T-helper 17 cell (primary cell): ENCODE measurements around the gene TMPRSS2. TPM values are rescaled to one million over a fixed set of nuclear protein-coding genes. Genes with fewer than 3 reads are reported as not detected.
A peak's percentile ranks its signal among the peaks of the same experiment; 100 is the strongest.

ENCODE experiments used
- ATAC-seq: fragments of 150-1000 bp; cut with Tn5 transposase; 2 replicates; pipeline ENCODE4 v1.10.0; 2021; ENCODE audit warnings: mild to moderate bottlenecking, moderate library complexity
- DNase-seq, 3 donors: peaks; one replicate each; pipeline versions ENCODE4 v3.0.0 to v3.0.0-alpha.2; 2020 to 2021
- H3K9me3 ChIP-seq: one replicate; pipeline ENCODE4 v1.7.0; 2013; ENCODE audit warnings: low read length, mild to moderate bottlenecking; ENCODE audit not compliant: control insufficient read depth, poor library complexity, severe bottlenecking
- H3K27ac Mint-ChIP-seq: one replicate; pipeline ENCODE4 v1.8.0; 2022; ENCODE audit warnings: mild to moderate bottlenecking, moderate library complexity, mixed read lengths
- H3K27me3 Mint-ChIP-seq: one replicate; pipeline ENCODE4 v1.8.0; 2022; ENCODE audit warnings: mixed read lengths
- H3K36me3 Mint-ChIP-seq: one replicate; pipeline ENCODE4 v1.8.0; 2022; ENCODE audit warnings: low read depth, mixed read lengths
- H3K4me1 Mint-ChIP-seq: one replicate; pipeline ENCODE4 v1.8.0; 2022; ENCODE audit warnings: mild to moderate bottlenecking, mixed read lengths
- H3K4me3 Mint-ChIP-seq: one replicate; pipeline ENCODE4 v1.8.0; 2022; ENCODE audit warnings: mild to moderate bottlenecking, moderate library complexity, mixed read lengths
- total RNA-seq, 4 donors: library from RNA in 2 of 4; stranded (reverse) in 2 of 4; gene quantifications; one replicate each; pipeline ENCODE4 v1.2.3 and lab custom pipeline; 2022 to 2026

TMPRSS2 gene
- total RNA-seq, 2 donors from 2014 or later: not detected

GRCh38 chr21:41487082-41487481 lies 20.9 kb downstream of the TMPRSS2 start:
- Mint-ChIP-seq H3K4me1 (peaks cover 16% of the 10 kb centered on the region), H3K36me3 (no peaks in the 10 kb centered on the region), H3K4me3 (no peak overlapping the region), H3K27me3 (peaks cover 42% of the 10 kb centered on the region), H3K27ac (no peak overlapping the region)
- DNase-seq (no peak), ATAC-seq (no peak)
- H3K9me3 ChIP-seq: no peaks in the 10 kb centered on the region

- Mint-ChIP-seq H3K4me1 (peaks cover 16% of the 10 kb centered on the region), H3K27ac (no peak overlapping the region), H3K4me3 (no peak overlapping the region), H3K36me3 (no peaks in the 10 kb centered on the region), H3K27me3 (peaks cover 46% of the 10 kb centered on the region)
- DNase-seq (no peak), ATAC-seq (no peak)
- no peaks in the 10 kb centered on the region for H3K9me3 ChIP-seq
Observed at GRCh38 chr21:41483973-41484372, 24.0 kb downstream of the TMPRSS2 start.

GRCh38 chr21:41483415-41483814 lies 24.5 kb downstream of the TMPRSS2 start:
- H3K9me3 ChIP-seq: no peaks in the 10 kb centered on the region
- H3K27ac Mint-ChIP-seq: no peak overlapping the region
- no peak for ATAC-seq
- no peaks in the 10 kb centered on the region for H3K36me3 Mint-ChIP-seq
- peaks cover 52% of the 10 kb centered on the region for H3K27me3 Mint-ChIP-seq
- H3K4me1 Mint-ChIP-seq: peaks cover 16% of the 10 kb centered on the region
- H3K4me3 Mint-ChIP-seq: no peak overlapping the region
- no peak for DNase-seq

GRCh38 chr21:41482980-41483379 lies 25.0 kb downstream of the TMPRSS2 start:
- H3K9me3 ChIP-seq: no peaks in the 10 kb centered on the region
- Mint-ChIP-seq H3K36me3 (no peaks in the 10 kb centered on the region), H3K4me1 (peaks cover 16% of the 10 kb centered on the region), H3K27me3 (peaks cover 56% of the 10 kb centered on the region), H3K4me3 (peak overlapping the region; percentile 21), H3K27ac (no peak overlapping the region)
- ATAC-seq (no peak), DNase-seq (no peak)

- no peaks in the 10 kb centered on the region for H3K36me3 Mint-ChIP-seq
- H3K27me3 Mint-ChIP-seq: peaks cover 63% of the 10 kb centered on the region
- H3K9me3 ChIP-seq: no peaks in the 10 kb centered on the region
- peak overlapping the region; percentile 25 for H3K4me3 Mint-ChIP-seq
- no peak overlapping the region for H3K27ac Mint-ChIP-seq
- peaks cover 21% of the 10 kb centered on the region for H3K4me1 Mint-ChIP-seq
- DNase-seq (no peak), ATAC-seq (no peak)
Observed at GRCh38 chr21:41482301-41482700, 25.7 kb downstream of the TMPRSS2 start.

GRCh38 chr21:41481191-41481590 lies 26.8 kb downstream of the TMPRSS2 start:
- Mint-ChIP-seq H3K27me3 (peaks cover 55% of the 10 kb centered on the region), H3K27ac (no peak overlapping the region), H3K36me3 (no peaks in the 10 kb centered on the region), H3K4me1 (peaks cover 23% of the 10 kb centered on the region), H3K4me3 (no peak overlapping the region)
- DNase-seq: no peak
- no peak for ATAC-seq
- H3K9me3 ChIP-seq: no peaks in the 10 kb centered on the region

GRCh38 chr21:41480086-41480690 lies 27.8 kb downstream of the TMPRSS2 start:
- H3K27me3 Mint-ChIP-seq: peaks cover 53% of the 10 kb centered on the region
- no peak for ATAC-seq

GRCh38 chr21:41479686-41480085 lies 28.3 kb downstream of the TMPRSS2 start:
- peaks cover 23% of the 10 kb centered on the region for H3K4me1 Mint-ChIP-seq
- no peak for DNase-seq
- no peak overlapping the region for H3K27ac Mint-ChIP-seq
- no peaks in the 10 kb centered on the region for H3K9me3 ChIP-seq
- no peak for ATAC-seq
- peaks cover 51% of the 10 kb centered on the region for H3K27me3 Mint-ChIP-seq
- no peak overlapping the region for H3K4me3 Mint-ChIP-seq
- no peaks in the 10 kb centered on the region for H3K36me3 Mint-ChIP-seq

More at GRCh38 chr21:41480086-41480690, 27.8 kb downstream of the TMPRSS2 start:
- DNase-seq: no peak
- Mint-ChIP-seq H3K27ac (no peak overlapping the region), H3K4me3 (no peak overlapping the region), H3K4me1 (peaks cover 23% of the 10 kb centered on the region), H3K36me3 (no peaks in the 10 kb centered on the region)
- no peaks in the 10 kb centered on the region for H3K9me3 ChIP-seq

- H3K36me3 Mint-ChIP-seq: no peaks in the 10 kb centered on the region
- no peaks in the 10 kb centered on the region for H3K9me3 ChIP-seq
- H3K27ac Mint-ChIP-seq: no peak overlapping the region
- no peak overlapping the region for H3K4me3 Mint-ChIP-seq
- ATAC-seq (no peak), DNase-seq (no peak)
- peaks cover 17% of the 10 kb centered on the region for H3K4me1 Mint-ChIP-seq
- peaks cover 49% of the 10 kb centered on the region for H3K27me3 Mint-ChIP-seq
Observed at GRCh38 chr21:41478319-41479177, 29.4 kb downstream of the TMPRSS2 start.

- Mint-ChIP-seq H3K27me3 (peaks cover 46% of the 10 kb centered on the region), H3K4me3 (no peak overlapping the region)
- no peak for ATAC-seq
Observed at GRCh38 chr21:41477641-41478318, 30.2 kb downstream of the TMPRSS2 start.

GRCh38 chr21:41475714-41476420 lies 32.1 kb downstream of the TMPRSS2 start:
- Mint-ChIP-seq H3K4me3 (no peak overlapping the region), H3K27me3 (peaks cover 34% of the 10 kb centered on the region), H3K4me1 (peaks cover 7% of the 10 kb centered on the region), H3K27ac (no peak overlapping the region), H3K36me3 (no peaks in the 10 kb centered on the region)
- no peaks in the 10 kb centered on the region for H3K9me3 ChIP-seq
- no peak for ATAC-seq
- DNase-seq: no peak

More at GRCh38 chr21:41477641-41478318, 30.2 kb downstream of the TMPRSS2 start:
- Mint-ChIP-seq H3K27ac (no peak overlapping the region), H3K36me3 (no peaks in the 10 kb centered on the region), H3K4me1 (peaks cover 12% of the 10 kb centered on the region)
- no peak for DNase-seq
- no peaks in the 10 kb centered on the region for H3K9me3 ChIP-seq

GRCh38 chr21:41472753-41473548 lies 35.0 kb downstream of the TMPRSS2 start:
- H3K27me3 Mint-ChIP-seq: peaks cover 32% of the 10 kb centered on the region
- no peak for DNase-seq
- H3K36me3 Mint-ChIP-seq: peaks cover 7% of the 10 kb centered on the region
- H3K4me3 Mint-ChIP-seq: no peak overlapping the region
- no peaks in the 10 kb centered on the region for H3K9me3 ChIP-seq
- no peak overlapping the region for H3K27ac Mint-ChIP-seq
- no peak for ATAC-seq
- H3K4me1 Mint-ChIP-seq: peaks cover 18% of the 10 kb centered on the region
